ENCODE data around the gene PACSIN1. TPM values are rescaled to one million over a fixed set of nuclear protein-coding genes. Genes with fewer than 3 reads are reported as not detected.

PACSIN1 gene
- total RNA-seq, 4 donors from 2014 or later: 1.2 TPM; not detected in 2

DNA sequence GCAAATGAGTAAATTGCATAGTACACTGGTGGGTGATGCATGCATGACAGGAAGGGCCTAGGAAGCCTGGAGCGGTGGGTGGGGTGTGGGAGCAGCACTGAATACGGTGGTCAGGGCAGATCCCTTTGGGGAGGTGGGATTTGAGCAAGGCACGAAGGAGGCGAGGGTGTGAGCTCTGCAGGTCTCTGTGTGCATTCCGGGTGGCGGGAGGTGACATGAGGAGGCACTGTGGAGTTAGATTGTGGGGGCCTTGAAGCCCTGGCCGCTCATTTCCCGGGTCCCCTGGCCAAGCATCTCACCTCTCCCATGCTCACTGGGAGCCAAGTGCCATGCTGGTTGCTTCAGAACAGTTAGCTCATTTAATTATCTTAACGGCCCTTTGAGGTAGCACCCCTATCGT, 96.5 kb downstream of the PACSIN1 start:
- no peak for ATAC-seq
- Histone ChIP-seq H3K36me3 (no peaks in the 10 kb centered on the region), H3K9me3 (peaks cover 0 to 14% (median 0%) of the 10 kb centered on the region in 3 donors), H3K27ac (no peak overlapping the region), H3K4me1 (no peaks in the 10 kb centered on the region), H3K4me3 (no peak overlapping the region), H3K27me3 (peaks cover 50% of the 10 kb centered on the region)
- no peak for TF ChIP-seq POLR2AphosphoS5 (IDR thresholded peaks at IDR 0.05)
- no peak for TF ChIP-seq EP300 (IDR thresholded peaks at IDR 0.05)
- TF ChIP-seq POLR2A (IDR thresholded peaks at IDR 0.05): no peak
- TF ChIP-seq, protein P1, sequence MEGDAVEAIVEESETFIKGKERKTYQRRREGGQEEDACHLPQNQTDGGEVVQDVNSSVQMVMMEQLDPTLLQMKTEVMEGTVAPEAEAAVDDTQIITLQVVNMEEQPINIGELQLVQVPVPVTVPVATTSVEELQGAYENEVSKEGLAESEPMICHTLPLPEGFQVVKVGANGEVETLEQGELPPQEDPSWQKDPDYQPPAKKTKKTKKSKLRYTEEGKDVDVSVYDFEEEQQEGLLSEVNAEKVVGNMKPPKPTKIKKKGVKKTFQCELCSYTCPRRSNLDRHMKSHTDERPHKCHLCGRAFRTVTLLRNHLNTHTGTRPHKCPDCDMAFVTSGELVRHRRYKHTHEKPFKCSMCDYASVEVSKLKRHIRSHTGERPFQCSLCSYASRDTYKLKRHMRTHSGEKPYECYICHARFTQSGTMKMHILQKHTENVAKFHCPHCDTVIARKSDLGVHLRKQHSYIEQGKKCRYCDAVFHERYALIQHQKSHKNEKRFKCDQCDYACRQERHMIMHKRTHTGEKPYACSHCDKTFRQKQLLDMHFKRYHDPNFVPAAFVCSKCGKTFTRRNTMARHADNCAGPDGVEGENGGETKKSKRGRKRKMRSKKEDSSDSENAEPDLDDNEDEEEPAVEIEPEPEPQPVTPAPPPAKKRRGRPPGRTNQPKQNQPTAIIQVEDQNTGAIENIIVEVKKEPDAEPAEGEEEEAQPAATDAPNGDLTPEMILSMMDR (IDR thresholded peaks at IDR 0.05): no peak
- WGBS, 2 donors (ENCODE audit: low coverage in 1 of 2): 83 to 89% methylated on average over 6 to 7 of the region's 10 CpGs

DNA sequence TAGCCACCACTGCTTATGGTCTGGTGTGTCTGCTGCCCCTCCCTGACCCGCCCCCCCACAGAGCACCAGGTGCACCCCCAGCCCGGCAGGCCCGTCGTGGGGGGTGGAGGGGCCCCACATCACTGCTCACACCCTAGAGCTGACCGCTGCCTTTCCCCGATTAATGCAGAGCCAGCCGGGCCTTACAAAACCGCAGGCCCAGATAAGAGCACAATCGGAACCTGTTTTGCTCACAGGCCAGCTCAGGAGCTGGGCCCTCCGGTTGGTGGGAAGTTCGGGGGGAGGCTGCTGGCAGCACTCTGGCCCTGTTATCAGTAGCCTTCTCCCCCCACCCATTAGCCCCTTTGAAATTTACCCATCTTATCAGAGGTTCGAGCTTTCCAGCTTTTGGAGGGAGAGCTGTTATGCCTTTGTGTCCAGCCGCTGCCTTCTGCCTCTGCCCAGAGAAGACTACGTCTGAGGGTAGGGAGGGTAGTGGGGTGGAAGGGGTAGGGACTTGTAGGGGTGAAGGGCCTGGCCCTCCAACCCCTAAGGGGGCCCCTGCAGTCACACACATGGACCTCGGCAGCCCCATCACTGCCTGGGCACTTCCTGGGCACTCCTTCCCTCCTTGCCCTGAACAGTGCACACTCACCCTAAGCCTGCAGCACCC, 97.1 kb downstream of the PACSIN1 start:
- no peaks in the 10 kb centered on the region for H3K36me3 ChIP-seq
- ATAC-seq: no peak
- peaks cover 0 to 9% (median 0%) of the 10 kb centered on the region in 3 donors for H3K9me3 ChIP-seq
- peaks cover 57% of the 10 kb centered on the region for H3K27me3 ChIP-seq
- 100% methylated on average over 1 of the region's 15 CpGs; no CpG with 5 or more reads in 1 of the 2 donors for WGBS, 2 donors (ENCODE audit: low coverage in 1 of 2)
- no peak overlapping the region for H3K27ac ChIP-seq
- TF ChIP-seq POLR2A (IDR thresholded peaks at IDR 0.05) (no peak), POLR2AphosphoS5 (IDR thresholded peaks at IDR 0.05) (no peak)
- TF ChIP-seq, protein P1 (IDR thresholded peaks at IDR 0.05): no peak
- no peaks in the 10 kb centered on the region for H3K4me1 ChIP-seq
- no peak overlapping the region for H3K4me3 ChIP-seq

DNA sequence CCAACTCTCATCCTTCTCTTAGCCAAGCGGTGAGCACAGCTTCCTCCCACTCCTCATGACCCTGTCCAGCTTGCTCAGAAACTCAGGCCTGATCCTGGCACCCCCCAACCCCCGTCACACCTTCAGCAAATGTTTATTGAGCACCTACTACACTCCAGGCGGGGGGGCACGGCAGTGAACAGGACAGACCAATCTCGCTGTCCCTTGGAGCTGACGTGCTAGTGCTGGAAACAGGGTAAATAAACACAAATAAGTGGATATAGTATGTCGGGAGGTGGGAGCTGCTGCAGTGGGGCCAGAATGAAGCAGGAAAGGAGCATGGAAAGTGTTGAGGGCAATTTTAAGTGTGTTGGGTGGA, 97.6 kb downstream of the PACSIN1 start:
- no peaks in the 10 kb centered on the region for H3K36me3 ChIP-seq
- no peaks in the 10 kb centered on the region for H3K4me1 ChIP-seq
- WGBS, 2 donors (ENCODE audit: low coverage in 1 of 2): 50 to 80% methylated on average over 1 to 2 of the region's 7 CpGs
- peaks cover 62% of the 10 kb centered on the region for H3K27me3 ChIP-seq
- no peak for ATAC-seq
- H3K27ac ChIP-seq: no peak overlapping the region
- H3K4me3 ChIP-seq: no peak overlapping the region
- TF ChIP-seq POLR2AphosphoS5 (IDR thresholded peaks at IDR 0.05): no peak
- TF ChIP-seq, protein P1 (IDR thresholded peaks at IDR 0.05): no peak
- TF ChIP-seq EP300 (IDR thresholded peaks at IDR 0.05): no peak
- no peak for TF ChIP-seq POLR2A (IDR thresholded peaks at IDR 0.05)
- H3K9me3 ChIP-seq: peaks cover 0 to 4% (median 0%) of the 10 kb centered on the region in 3 donors

DNA sequence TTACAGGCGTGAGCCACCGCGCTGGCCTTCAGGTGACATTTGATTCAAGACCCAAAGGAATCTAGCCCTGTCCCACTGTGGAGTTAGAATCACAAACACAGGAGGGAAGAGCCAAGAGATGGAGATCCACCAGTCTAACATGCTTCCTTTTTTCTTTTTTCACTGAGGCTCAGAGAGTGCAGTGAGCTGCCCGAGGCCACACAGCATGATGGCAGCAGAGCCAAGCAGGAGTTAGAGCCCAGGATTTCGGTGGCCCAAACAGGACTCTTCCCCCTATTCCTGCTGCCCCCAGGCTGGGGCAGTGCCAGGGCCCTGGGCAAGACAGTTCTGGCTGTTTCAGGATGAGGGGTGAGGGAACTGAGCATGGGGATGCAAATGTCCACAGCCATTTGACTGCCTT, 98.3 kb downstream of the PACSIN1 start:
- ATAC-seq: no peak
- Histone ChIP-seq H3K27ac (no peak overlapping the region), H3K4me3 (no peak overlapping the region), H3K9me3 (no peaks in the 10 kb centered on the region), H3K36me3 (no peaks in the 10 kb centered on the region), H3K27me3 (peaks cover 68% of the 10 kb centered on the region), H3K4me1 (no peaks in the 10 kb centered on the region)
- no CpG with 5 or more reads among the region's 5 CpGs for WGBS, 2 donors (ENCODE audit: low coverage in 1 of 2)
- TF ChIP-seq POLR2A (IDR thresholded peaks at IDR 0.05): no peak
- no peak for TF ChIP-seq EP300 (IDR thresholded peaks at IDR 0.05)

DNA sequence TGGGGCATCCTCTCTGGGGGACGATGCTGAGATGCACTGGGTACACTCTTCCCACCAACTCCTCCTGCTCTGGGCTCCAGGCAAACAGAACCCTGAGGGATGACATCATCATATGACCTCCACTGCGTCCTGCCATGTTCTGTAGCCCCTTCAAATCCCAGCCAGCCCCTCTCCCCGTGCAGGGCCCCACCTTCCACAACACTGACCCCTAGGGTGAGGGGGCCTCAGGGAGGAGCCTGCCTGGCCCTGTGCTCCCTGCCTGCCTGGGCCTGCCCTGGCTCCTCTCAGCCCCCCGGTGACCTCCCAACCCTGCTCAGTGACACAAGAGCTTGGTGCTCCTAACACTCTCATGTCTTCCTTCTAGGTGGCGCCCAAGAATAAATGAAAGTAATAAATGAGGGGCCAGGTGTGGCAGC, 99.9 kb downstream of the PACSIN1 start:
- H3K9me3 ChIP-seq: no peaks in the 10 kb centered on the region
- TF ChIP-seq EP300 (IDR thresholded peaks at IDR 0.05): no peak
- TF ChIP-seq POLR2A (IDR thresholded peaks at IDR 0.05): no peak
- TF ChIP-seq POLR2AphosphoS5 (IDR thresholded peaks at IDR 0.05): no peak
- H3K4me3 ChIP-seq: no peak overlapping the region
- no peaks in the 10 kb centered on the region for H3K36me3 ChIP-seq
- no peak overlapping the region for H3K27ac ChIP-seq
- WGBS, 2 donors (ENCODE audit: low coverage in 1 of 2): 63% methylated on average over 2 of the region's 5 CpGs; no CpG with 5 or more reads in 1 of the 2 donors
- H3K4me1 ChIP-seq: no peaks in the 10 kb centered on the region
- no peak for ATAC-seq
- peaks cover 84% of the 10 kb centered on the region for H3K27me3 ChIP-seq

DNA sequence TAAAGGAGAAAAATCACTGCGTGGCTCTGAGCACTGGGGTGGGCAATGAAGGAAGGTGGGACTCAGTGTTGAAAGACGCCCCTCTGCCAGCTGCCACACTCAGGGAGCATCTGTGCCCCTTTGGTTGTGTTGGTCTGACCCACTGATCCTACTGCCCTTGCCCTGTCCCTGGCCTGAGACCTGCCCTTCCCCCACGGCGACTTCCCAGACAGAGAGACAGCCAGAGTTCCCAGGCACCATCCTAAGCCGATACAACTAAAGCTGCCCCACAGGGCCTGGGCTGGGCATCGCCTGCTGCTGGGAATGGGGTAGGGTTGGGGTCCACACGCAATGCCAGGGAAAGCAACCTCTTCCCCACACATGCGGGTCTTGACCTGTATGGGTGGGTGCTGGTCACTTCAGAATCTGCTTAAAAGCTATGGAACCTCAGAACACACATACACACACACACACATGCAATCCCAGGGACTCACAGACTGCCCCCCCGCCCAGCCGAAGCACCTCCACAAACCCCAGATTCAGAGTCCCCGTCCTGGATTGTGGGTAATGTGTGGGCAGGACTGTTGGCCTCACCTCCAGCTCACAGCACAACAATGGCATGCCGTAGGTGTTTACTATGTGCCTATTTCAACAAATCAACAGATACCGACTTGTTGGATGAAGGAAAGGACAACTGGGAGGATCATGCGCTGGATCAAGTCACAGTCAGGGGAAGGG, 101.1 kb downstream of the PACSIN1 start:
- WGBS, 2 donors (ENCODE audit: low coverage in 1 of 2): 66 to 91% methylated on average over 6 to 7 of the region's 14 CpGs
- Histone ChIP-seq H3K36me3 (no peaks in the 10 kb centered on the region), H3K4me3 (no peak overlapping the region), H3K27me3 (peaks cover 94% of the 10 kb centered on the region), H3K4me1 (no peaks in the 10 kb centered on the region), H3K9me3 (no peaks in the 10 kb centered on the region), H3K27ac (no peak overlapping the region)
- TF ChIP-seq, protein P1 (IDR thresholded peaks at IDR 0.05): no peak
- TF ChIP-seq EP300 (IDR thresholded peaks at IDR 0.05) (no peak), POLR2AphosphoS5 (IDR thresholded peaks at IDR 0.05) (no peak), POLR2A (IDR thresholded peaks at IDR 0.05) (no peak)
- no peak for ATAC-seq
